ENCODE measurements around the gene GTF2I.

GTF2I gene

DNA sequence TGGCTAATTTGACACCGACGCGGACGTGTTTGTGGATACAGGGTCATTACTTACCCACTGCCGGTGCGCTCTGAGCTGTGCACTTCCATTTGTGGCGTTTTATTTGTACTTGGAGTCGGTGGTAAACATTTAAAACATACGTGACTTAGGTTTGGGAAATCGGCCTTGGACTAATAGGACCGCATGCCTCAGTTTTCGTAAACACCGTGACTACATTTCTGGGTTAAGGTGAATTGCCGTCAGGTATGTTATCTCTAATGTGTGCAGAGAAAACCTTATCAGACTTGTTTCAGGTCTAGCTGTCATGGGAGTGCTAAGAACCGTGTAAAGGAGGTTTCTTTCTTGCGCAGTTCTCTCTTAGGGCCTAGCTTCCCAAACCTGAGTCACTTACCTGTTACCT, 64.6 kb downstream of the GTF2I start:
- no peak for ATAC-seq

DNA sequence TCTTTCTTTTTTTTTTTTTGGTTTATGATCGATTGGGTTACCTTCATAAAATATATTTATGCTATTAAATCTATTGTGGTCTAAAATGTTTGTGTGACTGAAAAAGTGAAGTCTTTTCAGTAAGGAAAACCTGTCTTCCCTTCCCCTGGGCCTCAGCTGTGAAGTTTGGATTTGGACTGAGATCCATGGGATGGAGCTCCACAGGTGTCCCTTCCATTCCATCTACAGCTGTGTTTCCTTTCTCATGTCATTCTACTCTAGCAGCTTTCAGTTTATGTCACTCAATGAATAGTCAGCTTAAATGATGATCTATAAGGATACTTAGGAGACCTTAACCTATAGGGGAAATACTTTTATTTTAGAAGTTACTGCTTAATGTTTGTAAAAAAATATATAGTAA, 68.3 kb downstream of the GTF2I start:
- TF ChIP-seq ZC3H10 (CRISPR knock-in tag; IDR thresholded peaks at IDR 0.05) (no peak), TOX (CRISPR knock-in tag; IDR thresholded peaks at IDR 0.05; ENCODE audit: borderline replicate concordance) (no peak), ARNTL (CRISPR knock-in tag; IDR thresholded peaks at IDR 0.05; ENCODE audit: borderline replicate concordance, low read depth) (no peak), GLIS3 (CRISPR knock-in tag; IDR thresholded peaks at IDR 0.05) (no peak), CSDC2 (CRISPR knock-in tag; IDR thresholded peaks at IDR 0.05) (no peak), ISL1 (CRISPR knock-in tag; IDR thresholded peaks at IDR 0.05) (no peak), PPARA (CRISPR knock-in tag; IDR thresholded peaks at IDR 0.05; ENCODE audit: borderline replicate concordance) (no peak)
- TF ChIP-seq, protein P1, sequence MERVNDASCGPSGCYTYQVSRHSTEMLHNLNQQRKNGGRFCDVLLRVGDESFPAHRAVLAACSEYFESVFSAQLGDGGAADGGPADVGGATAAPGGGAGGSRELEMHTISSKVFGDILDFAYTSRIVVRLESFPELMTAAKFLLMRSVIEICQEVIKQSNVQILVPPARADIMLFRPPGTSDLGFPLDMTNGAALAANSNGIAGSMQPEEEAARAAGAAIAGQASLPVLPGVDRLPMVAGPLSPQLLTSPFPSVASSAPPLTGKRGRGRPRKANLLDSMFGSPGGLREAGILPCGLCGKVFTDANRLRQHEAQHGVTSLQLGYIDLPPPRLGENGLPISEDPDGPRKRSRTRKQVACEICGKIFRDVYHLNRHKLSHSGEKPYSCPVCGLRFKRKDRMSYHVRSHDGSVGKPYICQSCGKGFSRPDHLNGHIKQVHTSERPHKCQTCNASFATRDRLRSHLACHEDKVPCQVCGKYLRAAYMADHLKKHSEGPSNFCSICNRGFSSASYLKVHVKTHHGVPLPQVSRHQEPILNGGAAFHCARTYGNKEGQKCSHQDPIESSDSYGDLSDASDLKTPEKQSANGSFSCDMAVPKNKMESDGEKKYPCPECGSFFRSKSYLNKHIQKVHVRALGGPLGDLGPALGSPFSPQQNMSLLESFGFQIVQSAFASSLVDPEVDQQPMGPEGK (CRISPR knock-in tag; IDR thresholded peaks at IDR 0.05; ENCODE audit: borderline replicate concordance) = no peak
- TF ChIP-seq, protein P2, sequence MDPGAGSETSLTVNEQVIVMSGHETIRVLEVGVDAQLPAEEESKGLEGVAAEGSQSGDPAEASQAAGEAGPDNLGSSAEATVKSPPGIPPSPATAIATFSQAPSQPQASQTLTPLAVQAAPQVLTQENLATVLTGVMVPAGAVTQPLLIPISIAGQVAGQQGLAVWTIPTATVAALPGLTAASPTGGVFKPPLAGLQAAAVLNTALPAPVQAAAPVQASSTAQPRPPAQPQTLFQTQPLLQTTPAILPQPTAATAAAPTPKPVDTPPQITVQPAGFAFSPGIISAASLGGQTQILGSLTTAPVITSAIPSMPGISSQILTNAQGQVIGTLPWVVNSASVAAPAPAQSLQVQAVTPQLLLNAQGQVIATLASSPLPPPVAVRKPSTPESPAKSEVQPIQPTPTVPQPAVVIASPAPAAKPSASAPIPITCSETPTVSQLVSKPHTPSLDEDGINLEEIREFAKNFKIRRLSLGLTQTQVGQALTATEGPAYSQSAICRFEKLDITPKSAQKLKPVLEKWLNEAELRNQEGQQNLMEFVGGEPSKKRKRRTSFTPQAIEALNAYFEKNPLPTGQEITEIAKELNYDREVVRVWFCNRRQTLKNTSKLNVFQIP (CRISPR knock-in tag; IDR thresholded peaks at IDR 0.05; ENCODE audit: borderline replicate concordance, low read depth) = no peak
- TF ChIP-seq, protein P3, sequence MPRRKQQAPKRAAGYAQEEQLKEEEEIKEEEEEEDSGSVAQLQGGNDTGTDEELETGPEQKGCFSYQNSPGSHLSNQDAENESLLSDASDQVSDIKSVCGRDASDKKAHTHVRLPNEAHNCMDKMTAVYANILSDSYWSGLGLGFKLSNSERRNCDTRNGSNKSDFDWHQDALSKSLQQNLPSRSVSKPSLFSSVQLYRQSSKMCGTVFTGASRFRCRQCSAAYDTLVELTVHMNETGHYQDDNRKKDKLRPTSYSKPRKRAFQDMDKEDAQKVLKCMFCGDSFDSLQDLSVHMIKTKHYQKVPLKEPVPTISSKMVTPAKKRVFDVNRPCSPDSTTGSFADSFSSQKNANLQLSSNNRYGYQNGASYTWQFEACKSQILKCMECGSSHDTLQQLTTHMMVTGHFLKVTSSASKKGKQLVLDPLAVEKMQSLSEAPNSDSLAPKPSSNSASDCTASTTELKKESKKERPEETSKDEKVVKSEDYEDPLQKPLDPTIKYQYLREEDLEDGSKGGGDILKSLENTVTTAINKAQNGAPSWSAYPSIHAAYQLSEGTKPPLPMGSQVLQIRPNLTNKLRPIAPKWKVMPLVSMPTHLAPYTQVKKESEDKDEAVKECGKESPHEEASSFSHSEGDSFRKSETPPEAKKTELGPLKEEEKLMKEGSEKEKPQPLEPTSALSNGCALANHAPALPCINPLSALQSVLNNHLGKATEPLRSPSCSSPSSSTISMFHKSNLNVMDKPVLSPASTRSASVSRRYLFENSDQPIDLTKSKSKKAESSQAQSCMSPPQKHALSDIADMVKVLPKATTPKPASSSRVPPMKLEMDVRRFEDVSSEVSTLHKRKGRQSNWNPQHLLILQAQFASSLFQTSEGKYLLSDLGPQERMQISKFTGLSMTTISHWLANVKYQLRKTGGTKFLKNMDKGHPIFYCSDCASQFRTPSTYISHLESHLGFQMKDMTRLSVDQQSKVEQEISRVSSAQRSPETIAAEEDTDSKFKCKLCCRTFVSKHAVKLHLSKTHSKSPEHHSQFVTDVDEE (CRISPR knock-in tag; IDR thresholded peaks at IDR 0.05) = no peak
- TF ChIP-seq, protein P4, sequence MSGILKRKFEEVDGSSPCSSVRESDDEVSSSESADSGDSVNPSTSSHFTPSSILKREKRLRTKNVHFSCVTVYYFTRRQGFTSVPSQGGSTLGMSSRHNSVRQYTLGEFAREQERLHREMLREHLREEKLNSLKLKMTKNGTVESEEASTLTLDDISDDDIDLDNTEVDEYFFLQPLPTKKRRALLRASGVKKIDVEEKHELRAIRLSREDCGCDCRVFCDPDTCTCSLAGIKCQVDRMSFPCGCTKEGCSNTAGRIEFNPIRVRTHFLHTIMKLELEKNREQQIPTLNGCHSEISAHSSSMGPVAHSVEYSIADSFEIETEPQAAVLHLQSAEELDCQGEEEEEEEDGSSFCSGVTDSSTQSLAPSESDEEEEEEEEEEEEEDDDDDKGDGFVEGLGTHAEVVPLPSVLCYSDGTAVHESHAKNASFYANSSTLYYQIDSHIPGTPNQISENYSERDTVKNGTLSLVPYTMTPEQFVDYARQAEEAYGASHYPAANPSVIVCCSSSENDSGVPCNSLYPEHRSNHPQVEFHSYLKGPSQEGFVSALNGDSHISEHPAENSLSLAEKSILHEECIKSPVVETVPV (CRISPR knock-in tag; IDR thresholded peaks at IDR 0.05) = no peak
- ATAC-seq = no peak

More for the DNA sequence above, 64.6 kb downstream of the GTF2I start:
- TF ChIP-seq, protein P3 (CRISPR knock-in tag; IDR thresholded peaks at IDR 0.05) = no peak
- TF ChIP-seq ZNF8 (CRISPR knock-in tag; IDR thresholded peaks at IDR 0.05) (no peak), ESRRG (CRISPR knock-in tag; IDR thresholded peaks at IDR 0.05) (no peak), ZFP30 (CRISPR knock-in tag; IDR thresholded peaks at IDR 0.05) (no peak), CSDC2 (CRISPR knock-in tag; IDR thresholded peaks at IDR 0.05) (no peak), ISL1 (CRISPR knock-in tag; IDR thresholded peaks at IDR 0.05) (no peak), TOX (CRISPR knock-in tag; IDR thresholded peaks at IDR 0.05; ENCODE audit: borderline replicate concordance) (no peak), BACH2 (CRISPR knock-in tag; IDR thresholded peaks at IDR 0.05; ENCODE audit: borderline replicate concordance) (no peak), ZC3H10 (CRISPR knock-in tag; IDR thresholded peaks at IDR 0.05) (no peak), SNAI2 (CRISPR knock-in tag; IDR thresholded peaks at IDR 0.05) (no peak)
- TF ChIP-seq, protein P1 (CRISPR knock-in tag; IDR thresholded peaks at IDR 0.05; ENCODE audit: borderline replicate concordance) = no peak
